Peyer's patch (tissue), 4 donors: ENCODE data around the gene HSF4.

ENCODE experiments used
- POLR2A ChIP-seq, 2 donors: fragments of 450-650 bp; IDR thresholded peaks; one replicate each; pipeline ENCODE4 v1.5.1; 2017; ENCODE audit warnings: antibody characterized with exemption in 2 of 2, mild to moderate bottlenecking in 2 of 2, moderate library complexity in 2 of 2
- TF ChIP-seq, protein P1 (sequence below), 6 experiments: fragments of 450-650 bp in 4 of 6; fragments of 200-600 bp in 2 of 6; sonication (generic) in 1 of 6; IDR thresholded peaks; one replicate each; pipeline ENCODE4 v1.5.1; 2017 to 2019; ENCODE audit warnings: antibody characterized with exemption in 6 of 6, mild to moderate bottlenecking in 3 of 6, moderate library complexity in 1 of 6

DNA sequence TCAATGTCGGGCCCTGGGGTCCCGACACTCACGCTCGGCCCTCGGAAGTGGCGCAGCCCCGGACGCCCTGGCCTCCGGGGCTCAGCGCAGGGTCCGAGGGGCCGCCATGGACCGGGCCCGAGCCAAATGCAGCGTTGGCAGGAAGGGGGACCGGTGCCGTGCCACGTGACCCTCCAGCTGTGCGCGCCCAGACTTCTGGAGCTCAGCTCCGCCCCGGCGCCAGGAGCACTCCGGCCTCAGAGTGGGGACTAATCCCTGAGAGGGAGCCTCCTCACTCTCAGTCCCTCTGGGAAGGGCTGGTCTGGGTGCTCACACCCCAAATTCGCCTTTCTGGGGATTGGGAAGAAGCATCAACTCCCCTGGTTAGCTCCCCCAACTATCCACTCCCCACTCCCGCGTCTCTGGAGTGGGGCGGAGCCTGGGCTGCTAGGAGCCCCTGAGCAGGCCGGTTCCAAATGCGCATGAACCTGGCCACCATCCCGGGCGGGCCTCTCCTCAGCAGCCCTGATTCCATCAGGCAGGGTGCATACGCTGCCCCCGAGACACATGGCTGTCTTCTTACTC, 13.6 kb upstream of the HSF4 start, which contains the start of gene B3GNT9:
- TF ChIP-seq, protein P1, sequence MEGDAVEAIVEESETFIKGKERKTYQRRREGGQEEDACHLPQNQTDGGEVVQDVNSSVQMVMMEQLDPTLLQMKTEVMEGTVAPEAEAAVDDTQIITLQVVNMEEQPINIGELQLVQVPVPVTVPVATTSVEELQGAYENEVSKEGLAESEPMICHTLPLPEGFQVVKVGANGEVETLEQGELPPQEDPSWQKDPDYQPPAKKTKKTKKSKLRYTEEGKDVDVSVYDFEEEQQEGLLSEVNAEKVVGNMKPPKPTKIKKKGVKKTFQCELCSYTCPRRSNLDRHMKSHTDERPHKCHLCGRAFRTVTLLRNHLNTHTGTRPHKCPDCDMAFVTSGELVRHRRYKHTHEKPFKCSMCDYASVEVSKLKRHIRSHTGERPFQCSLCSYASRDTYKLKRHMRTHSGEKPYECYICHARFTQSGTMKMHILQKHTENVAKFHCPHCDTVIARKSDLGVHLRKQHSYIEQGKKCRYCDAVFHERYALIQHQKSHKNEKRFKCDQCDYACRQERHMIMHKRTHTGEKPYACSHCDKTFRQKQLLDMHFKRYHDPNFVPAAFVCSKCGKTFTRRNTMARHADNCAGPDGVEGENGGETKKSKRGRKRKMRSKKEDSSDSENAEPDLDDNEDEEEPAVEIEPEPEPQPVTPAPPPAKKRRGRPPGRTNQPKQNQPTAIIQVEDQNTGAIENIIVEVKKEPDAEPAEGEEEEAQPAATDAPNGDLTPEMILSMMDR (IDR thresholded peaks at IDR 0.05) = no peak
- no peak for TF ChIP-seq POLR2A (IDR thresholded peaks at IDR 0.05)
